ENCODE results near the gene C8G. TPM values are rescaled to one million over a fixed set of nuclear protein-coding genes. Genes with fewer than 3 reads are reported as not detected.

C8G gene
- total and polyA plus RNA-seq, 3 experiments from 2014 or later: 0.96 TPM; not detected in 2

GRCh38 chr9:136949817-136950655 lies 5.0 kb downstream of the C8G start:
- H3K27ac ChIP-seq (ENCODE audit: low read depth, low read length): peak overlapping the region; percentile 78
- DNase-seq: peak; percentile 93 to 98 (median 97)
- peak overlapping the region; percentile 77 for H3K4me3 ChIP-seq (ENCODE audit: low read length)
- Mint-ChIP-seq H3K27ac (peak overlapping the region; percentile 80 to 94 (median 86)), H3K36me3 (no peaks in the 10 kb centered on the region), H3K4me3 (peak overlapping the region; percentile 81 to 92 (median 87)), H3K4me1 (peaks cover 0 to 34% (median 7%) of the 10 kb centered on the region in 3 donors), H3K27me3 (no peaks in the 10 kb centered on the region), H3K9me3 (no peaks in the 10 kb centered on the region)
- peaks cover 14% of the 10 kb centered on the region for H3K4me1 ChIP-seq (ENCODE audit: insufficient read depth, low read length)
- H3K36me3 ChIP-seq (ENCODE audit: insufficient read depth, low read length): no peaks in the 10 kb centered on the region
- H3K9me3 ChIP-seq (ENCODE audit: low read length): no peaks in the 10 kb centered on the region
- H3K27me3 ChIP-seq (ENCODE audit: insufficient read depth, low read length, poor library complexity, severe bottlenecking): no peaks in the 10 kb centered on the region
- ChIA-PET CTCF (interaction anchor here (0.7 to 8.7 kb wide), 8 partner anchors 10 to 85 kb away, joined by 3 to 159 read pairs (median 4); partner anchors contain the start of genes ABCA2 and FUT7), POLR2A (interaction anchor here (1.0 kb wide), 4 partner anchors 28 to 86 kb away, joined by 3 to 4 read pairs (median 3); partner anchors contain the start of gene CLIC3)

GRCh38 chr9:136950656-136951276 lies 5.7 kb downstream of the C8G start:
- H3K27ac ChIP-seq (ENCODE audit: low read depth, low read length): peak overlapping the region; percentile 78

DNA sequence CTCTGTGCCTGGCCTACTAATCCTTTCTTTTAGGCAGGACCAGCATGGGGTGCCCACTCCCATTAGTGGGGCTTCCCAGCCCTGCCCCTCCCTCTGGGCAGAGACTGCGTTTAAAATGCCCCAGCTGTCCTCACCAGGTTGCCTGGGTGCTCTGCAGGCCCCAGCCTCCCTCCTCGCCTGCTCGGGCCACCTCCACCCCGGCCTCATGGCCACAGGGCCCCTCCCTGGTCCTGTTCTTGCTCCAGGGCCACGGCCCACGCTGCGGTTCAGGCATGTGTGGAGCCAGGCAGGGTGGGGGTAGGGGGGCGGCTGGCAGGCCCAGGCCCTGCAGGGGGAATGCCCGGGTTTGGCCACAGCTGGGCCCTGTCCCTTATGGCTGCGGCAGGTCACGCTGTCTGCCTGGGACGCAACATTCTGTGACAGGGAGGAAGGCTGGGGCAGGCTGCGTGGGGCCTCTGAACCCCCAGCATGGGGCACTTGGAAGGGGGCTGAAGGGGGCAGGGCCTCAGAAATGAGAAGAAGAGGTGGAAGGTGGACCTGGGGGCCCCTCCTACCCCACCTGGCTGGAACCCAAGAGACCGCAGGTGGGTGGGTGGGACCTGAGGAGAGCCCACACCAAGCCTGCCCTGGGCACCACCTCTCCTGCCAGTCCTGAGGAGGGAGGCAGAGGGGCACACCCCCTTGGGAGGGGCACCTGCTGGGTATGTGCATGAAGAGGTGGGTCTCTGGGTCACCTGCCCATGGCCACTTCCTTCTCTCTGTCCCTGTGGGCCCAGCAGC lies 6.7 kb downstream of the C8G start, which contains the start of gene LCN12:
TSS of gene LCN12 (plus strand) at position 733 of the 780 bp plus-strand sequence. CDS start 55 bp downstream, outside the sequence.
- no peak for DNase-seq
- ChIA-PET POLR2A (interaction anchor here (0.5 to 1.0 kb wide), 2 partner anchors 8 to 15 kb away, joined by 3 to 4 read pairs; no protein-coding TSS in a partner anchor), CTCF (interaction anchor here (1.2 to 8.7 kb wide), 4 partner anchors 8 to 83 kb away, joined by 3 to 159 read pairs (median 4); partner anchors contain the start of genes FUT7 and PTGDS)
- no peaks in the 10 kb centered on the region for H3K36me3 ChIP-seq (ENCODE audit: insufficient read depth, low read length)
- H3K9me3 Mint-ChIP-seq: peaks cover 0 to 4% (median 2%) of the 10 kb centered on the region in 5 donors
- peak within 1 kb of the TSS in 6 of 8 donors; percentile 17 to 82 (median 48) for H3K27ac Mint-ChIP-seq
- no peaks in the 10 kb centered on the region for H3K9me3 ChIP-seq (ENCODE audit: low read length)
- H3K4me3 ChIP-seq (ENCODE audit: low read length): no peak within 1 kb of the TSS
- H3K27ac ChIP-seq (ENCODE audit: low read depth, low read length): no peak within 1 kb of the TSS
- H3K4me1 ChIP-seq (ENCODE audit: insufficient read depth, low read length): peaks cover 6% of the 10 kb centered on the region
- peak within 1 kb of the TSS in 2 of 7 donors; percentile 11 to 83 for H3K4me3 Mint-ChIP-seq
- H3K27me3 Mint-ChIP-seq: no peaks in the 10 kb centered on the region
- no peaks in the 10 kb centered on the region for H3K27me3 ChIP-seq (ENCODE audit: insufficient read depth, low read length, poor library complexity, severe bottlenecking)
- H3K36me3 Mint-ChIP-seq: peaks cover 0 to 8% (median 0%) of the 10 kb centered on the region in 3 donors
- H3K4me1 Mint-ChIP-seq: peaks cover 7 to 43% (median 12%) of the 10 kb centered on the region in 3 donors

More at GRCh38 chr9:136950656-136951276, 5.7 kb downstream of the C8G start:
- no peak for DNase-seq
- no peaks in the 10 kb centered on the region for H3K36me3 Mint-ChIP-seq
- H3K27ac Mint-ChIP-seq: peak overlapping the region; percentile 52 to 93 (median 84)
- CTCF ChIA-PET: interaction anchor here (0.8 to 8.7 kb wide), 5 partner anchors 9 to 84 kb away, joined by 3 to 159 read pairs (median 4); partner anchors contain the start of genes FUT7 and PTGDS
- H3K36me3 ChIP-seq (ENCODE audit: insufficient read depth, low read length): no peaks in the 10 kb centered on the region
- POLR2A ChIA-PET: interaction anchor here (0.5 to 1.0 kb wide), 2 partner anchors 9 to 16 kb away, joined by 3 to 4 read pairs; no protein-coding TSS in a partner anchor
- no peaks in the 10 kb centered on the region for H3K9me3 ChIP-seq (ENCODE audit: low read length)
- H3K4me1 ChIP-seq (ENCODE audit: insufficient read depth, low read length): peaks cover 6% of the 10 kb centered on the region
- peak overlapping the region; percentile 78 to 92 (median 83) for H3K4me3 Mint-ChIP-seq
- H3K4me3 ChIP-seq (ENCODE audit: low read length): peak overlapping the region; percentile 77
- no peaks in the 10 kb centered on the region for H3K9me3 Mint-ChIP-seq
- no peaks in the 10 kb centered on the region for H3K27me3 Mint-ChIP-seq
- H3K27me3 ChIP-seq (ENCODE audit: insufficient read depth, low read length, poor library complexity, severe bottlenecking): no peaks in the 10 kb centered on the region
- peaks cover 0 to 35% (median 7%) of the 10 kb centered on the region in 3 donors for H3K4me1 Mint-ChIP-seq

DNA sequence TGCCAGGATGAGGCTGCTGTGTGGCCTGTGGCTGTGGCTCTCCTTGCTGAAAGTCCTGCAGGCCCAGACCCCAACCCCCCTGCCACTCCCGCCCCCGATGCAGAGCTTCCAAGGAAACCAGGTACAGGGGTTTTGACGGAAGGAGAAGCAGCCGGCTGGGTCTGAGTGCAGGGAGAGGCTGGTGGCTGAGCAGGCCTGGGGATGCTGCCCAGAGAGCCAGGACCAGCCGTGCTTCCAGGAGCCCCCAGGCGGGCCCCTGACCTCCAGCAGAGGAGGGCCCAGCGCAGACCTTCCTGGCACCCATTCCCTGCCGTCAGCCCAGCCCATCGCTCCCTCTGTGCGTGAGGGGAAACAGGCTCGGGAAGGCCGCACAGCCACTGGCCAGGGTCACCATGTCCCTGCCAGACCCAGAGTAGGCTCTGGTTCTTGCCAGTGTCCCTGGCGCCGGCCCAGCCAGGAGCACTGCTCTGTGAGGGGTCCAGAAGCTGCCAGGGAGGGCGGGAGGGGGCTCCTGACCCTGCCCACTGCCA lies 7.3 kb downstream of the C8G start:
- POLR2A ChIA-PET: no interaction called here
- DNase-seq: no peak

GRCh38 chr9:136952876-136953770 lies 8.1 kb downstream of the C8G start:
- Histone ChIP-seq H3K9me3 (ENCODE audit: low read length) (no peaks in the 10 kb centered on the region), H3K27me3 (ENCODE audit: insufficient read depth, low read length, poor library complexity, severe bottlenecking) (no peaks in the 10 kb centered on the region), H3K4me1 (ENCODE audit: insufficient read depth, low read length) (peaks cover 6% of the 10 kb centered on the region), H3K36me3 (ENCODE audit: insufficient read depth, low read length) (no peaks in the 10 kb centered on the region), H3K27ac (ENCODE audit: low read depth, low read length) (no peak overlapping the region), H3K4me3 (ENCODE audit: low read length) (no peak overlapping the region)
- Mint-ChIP-seq H3K4me3 (no peak overlapping the region), H3K27me3 (no peaks in the 10 kb centered on the region), H3K36me3 (peaks cover 0 to 9% (median 0%) of the 10 kb centered on the region in 3 donors), H3K9me3 (peaks cover 0 to 5% (median 2%) of the 10 kb centered on the region in 5 donors), H3K4me1 (peaks cover 9 to 44% (median 12%) of the 10 kb centered on the region in 3 donors), H3K27ac (no peak overlapping the region)
- ChIA-PET POLR2A (no interaction called here), CTCF (interaction anchor here (0.9 kb wide), 1 partner anchor 76 kb away, joined by 3 read pairs; no protein-coding TSS in a partner anchor)
- no peak for DNase-seq

More for the DNA sequence above, 7.3 kb downstream of the C8G start:
- no peaks in the 10 kb centered on the region for H3K9me3 ChIP-seq (ENCODE audit: low read length)
- Mint-ChIP-seq H3K4me3 (no peak overlapping the region), H3K9me3 (peaks cover 0 to 5% (median 2%) of the 10 kb centered on the region in 5 donors), H3K36me3 (peaks cover 0 to 9% (median 0%) of the 10 kb centered on the region in 3 donors), H3K4me1 (peaks cover 9 to 41% (median 11%) of the 10 kb centered on the region in 3 donors), H3K27me3 (no peaks in the 10 kb centered on the region), H3K27ac (peak overlapping the region in 1 of 8 donors; percentile 43)
- no peak overlapping the region for H3K4me3 ChIP-seq (ENCODE audit: low read length)
- CTCF ChIA-PET: interaction anchor here (0.9 kb wide), 1 partner anchor 77 kb away, joined by 3 read pairs; no protein-coding TSS in a partner anchor
- peaks cover 6% of the 10 kb centered on the region for H3K4me1 ChIP-seq (ENCODE audit: insufficient read depth, low read length)
- H3K36me3 ChIP-seq (ENCODE audit: insufficient read depth, low read length): no peaks in the 10 kb centered on the region
- no peak overlapping the region for H3K27ac ChIP-seq (ENCODE audit: low read depth, low read length)
- H3K27me3 ChIP-seq (ENCODE audit: insufficient read depth, low read length, poor library complexity, severe bottlenecking): no peaks in the 10 kb centered on the region

- Mint-ChIP-seq H3K27me3 (no peaks in the 10 kb centered on the region), H3K27ac (no peak overlapping the region), H3K4me1 (peaks cover 9 to 47% (median 13%) of the 10 kb centered on the region in 3 donors), H3K4me3 (no peak overlapping the region), H3K9me3 (peaks cover 0 to 5% (median 2%) of the 10 kb centered on the region in 5 donors), H3K36me3 (peaks cover 0 to 9% (median 0%) of the 10 kb centered on the region in 3 donors)
- no peaks in the 10 kb centered on the region for H3K27me3 ChIP-seq (ENCODE audit: insufficient read depth, low read length, poor library complexity, severe bottlenecking)
- H3K27ac ChIP-seq (ENCODE audit: low read depth, low read length): no peak overlapping the region
- H3K9me3 ChIP-seq (ENCODE audit: low read length): no peaks in the 10 kb centered on the region
- H3K4me1 ChIP-seq (ENCODE audit: insufficient read depth, low read length): peaks cover 7% of the 10 kb centered on the region
- POLR2A ChIA-PET: no interaction called here
- no peak overlapping the region for H3K4me3 ChIP-seq (ENCODE audit: low read length)
- CTCF ChIA-PET: interaction anchor here (1.8 kb wide), 1 partner anchor 75 kb away, joined by 5 read pairs; the partner anchor contains the start of gene ABCA2
- no peak for DNase-seq
- H3K36me3 ChIP-seq (ENCODE audit: insufficient read depth, low read length): no peaks in the 10 kb centered on the region
Measured at GRCh38 chr9:136953771-136954269, 8.8 kb downstream of the C8G start.
